WERI-Rb-1 (cell line): ENCODE measurements around the gene PAQR5.

ENCODE experiments used
- DNase-seq: peaks from one replicate; pipeline ENCODE4 v3.0.0-alpha.2; 2020
- H3K27ac ChIP-seq: fragments of 250-450 bp; sonication (Bioruptor Pico); 2 replicates; pipeline ENCODE4 v1.5.1; 2020; ENCODE audit warnings: mild to moderate bottlenecking, moderate library complexity
- H3K27me3 ChIP-seq: fragments of 250-450 bp; sonication (Bioruptor Pico); 2 replicates; pipeline ENCODE4 v1.5.1; 2021; ENCODE audit warnings: mild to moderate bottlenecking, low read depth, moderate library complexity; ENCODE audit not compliant: insufficient read depth, severe bottlenecking
- H3K36me3 ChIP-seq: fragments of 250-450 bp; sonication (Bioruptor Pico); 2 replicates; pipeline ENCODE4 v1.5.1; 2020; ENCODE audit warnings: mild to moderate bottlenecking, moderate library complexity
- H3K4me3 ChIP-seq: 2 replicates; pipeline ENCODE4 v1.5.1; 2011; ENCODE audit warnings: low read depth, mild to moderate bottlenecking, control low read depth, low read length
- H3K9me3 ChIP-seq: fragments of 250-450 bp; sonication (Bioruptor Pico); 2 replicates; pipeline ENCODE4 v1.5.1; 2021; ENCODE audit warnings: mild to moderate bottlenecking, moderate library complexity; ENCODE audit not compliant: severe bottlenecking
- TF ChIP-seq, protein P1 (sequence below): IDR thresholded peaks from 2 replicates; pipeline ENCODE4 v1.5.1; 2011; ENCODE audit warnings: low read depth, mild to moderate bottlenecking, control low read depth, inconsistent platforms, low read length

The PAQR5 gene

DNA sequence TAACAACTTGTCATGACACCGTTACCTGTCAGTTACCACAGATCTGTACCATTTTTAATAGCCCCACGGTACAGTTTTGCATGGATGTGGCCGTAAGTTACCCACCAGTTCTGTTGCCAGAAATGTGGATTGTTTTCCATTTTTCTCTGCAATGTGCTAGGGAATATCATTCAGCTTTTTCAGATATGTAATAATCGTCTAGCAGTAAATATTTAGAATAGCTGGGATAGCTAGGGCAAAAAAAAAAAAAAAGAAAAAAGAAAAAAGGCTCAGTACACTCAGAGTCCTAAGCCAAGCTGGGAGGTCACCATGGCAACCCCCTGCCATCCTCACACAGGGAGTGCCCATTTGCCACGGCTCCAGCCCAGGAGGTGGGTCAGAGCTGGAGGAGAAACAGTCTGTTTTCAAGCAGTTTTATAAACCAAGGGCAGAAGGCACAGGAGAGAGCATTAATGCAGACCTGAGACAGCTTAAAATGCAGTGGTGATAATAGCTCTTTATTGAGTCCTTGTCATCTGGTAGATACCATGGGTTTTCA, 25.2 kb downstream of the PAQR5 start:
- Histone ChIP-seq H3K27me3 (no peaks in the 10 kb centered on the region), H3K9me3 (no peaks in the 10 kb centered on the region), H3K27ac (no peak overlapping the region), H3K36me3 (no peaks in the 10 kb centered on the region), H3K4me3 (no peak overlapping the region)
- TF ChIP-seq, protein P1, sequence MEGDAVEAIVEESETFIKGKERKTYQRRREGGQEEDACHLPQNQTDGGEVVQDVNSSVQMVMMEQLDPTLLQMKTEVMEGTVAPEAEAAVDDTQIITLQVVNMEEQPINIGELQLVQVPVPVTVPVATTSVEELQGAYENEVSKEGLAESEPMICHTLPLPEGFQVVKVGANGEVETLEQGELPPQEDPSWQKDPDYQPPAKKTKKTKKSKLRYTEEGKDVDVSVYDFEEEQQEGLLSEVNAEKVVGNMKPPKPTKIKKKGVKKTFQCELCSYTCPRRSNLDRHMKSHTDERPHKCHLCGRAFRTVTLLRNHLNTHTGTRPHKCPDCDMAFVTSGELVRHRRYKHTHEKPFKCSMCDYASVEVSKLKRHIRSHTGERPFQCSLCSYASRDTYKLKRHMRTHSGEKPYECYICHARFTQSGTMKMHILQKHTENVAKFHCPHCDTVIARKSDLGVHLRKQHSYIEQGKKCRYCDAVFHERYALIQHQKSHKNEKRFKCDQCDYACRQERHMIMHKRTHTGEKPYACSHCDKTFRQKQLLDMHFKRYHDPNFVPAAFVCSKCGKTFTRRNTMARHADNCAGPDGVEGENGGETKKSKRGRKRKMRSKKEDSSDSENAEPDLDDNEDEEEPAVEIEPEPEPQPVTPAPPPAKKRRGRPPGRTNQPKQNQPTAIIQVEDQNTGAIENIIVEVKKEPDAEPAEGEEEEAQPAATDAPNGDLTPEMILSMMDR, result no peak
- DNase-seq, result no peak

GRCh38 chr15:69324565-69324964, 25.9 kb downstream of the PAQR5 start:
- TF ChIP-seq, protein P1, result no peak
- no peaks in the 10 kb centered on the region for H3K9me3 ChIP-seq
- H3K4me3 ChIP-seq, result no peak overlapping the region
- no peaks in the 10 kb centered on the region for H3K27me3 ChIP-seq
- no peak overlapping the region for H3K27ac ChIP-seq
- no peaks in the 10 kb centered on the region for H3K36me3 ChIP-seq
- no peak for DNase-seq

- Histone ChIP-seq H3K36me3 (no peaks in the 10 kb centered on the region), H3K27me3 (no peaks in the 10 kb centered on the region), H3K4me3 (no peak overlapping the region), H3K27ac (no peak overlapping the region), H3K9me3 (no peaks in the 10 kb centered on the region)
- TF ChIP-seq, protein P1, result no peak
- no peak for DNase-seq
Observed at GRCh38 chr15:69325456-69325971, 26.8 kb downstream of the PAQR5 start.

DNA sequence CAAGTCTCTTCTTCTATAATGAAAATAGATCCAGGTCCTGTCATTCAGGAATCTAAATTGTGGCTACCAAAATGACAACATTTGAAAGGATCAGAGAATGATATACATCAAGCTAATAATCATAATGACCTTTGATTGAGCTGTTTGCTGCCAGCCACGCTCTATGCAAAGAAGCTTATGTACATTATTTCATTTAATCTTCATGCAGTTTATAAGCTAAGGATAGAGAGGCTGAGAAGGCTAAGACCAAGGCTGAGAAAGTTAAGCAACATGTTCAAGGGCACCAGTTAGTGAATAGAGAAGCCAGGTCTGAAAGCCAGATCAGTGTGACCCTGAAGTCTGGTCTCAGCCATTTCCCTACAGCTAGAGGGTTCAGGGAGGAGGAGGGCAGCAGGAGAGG, 29.4 kb downstream of the PAQR5 start:
- DNase-seq, result no peak
- H3K27me3 ChIP-seq, result no peaks in the 10 kb centered on the region
- H3K36me3 ChIP-seq, result no peaks in the 10 kb centered on the region
- TF ChIP-seq, protein P1, result no peak
- no peak overlapping the region for H3K4me3 ChIP-seq
- H3K9me3 ChIP-seq, result no peaks in the 10 kb centered on the region
- no peak overlapping the region for H3K27ac ChIP-seq

DNA sequence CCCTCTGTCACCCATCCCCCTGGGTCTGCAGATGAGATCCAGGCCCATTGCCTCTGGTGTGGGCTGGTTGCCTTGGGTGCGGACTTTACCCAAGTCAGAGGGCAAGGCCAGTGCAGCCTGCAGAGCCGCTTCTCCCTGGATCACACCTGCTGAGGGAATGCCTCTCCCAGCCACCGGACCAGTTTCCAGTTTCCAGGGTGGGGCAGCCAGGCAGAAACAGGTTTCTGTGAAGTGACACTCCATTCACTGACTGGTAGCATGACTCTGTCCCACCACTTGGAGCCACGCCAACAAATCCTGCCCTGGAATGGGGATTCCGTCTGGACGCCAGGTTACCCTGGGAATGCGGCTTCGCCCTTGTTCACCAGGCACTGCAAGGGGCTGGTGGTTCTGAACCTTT, 30.0 kb downstream of the PAQR5 start:
- no peaks in the 10 kb centered on the region for H3K27me3 ChIP-seq
- H3K27ac ChIP-seq, result no peak overlapping the region
- TF ChIP-seq, protein P1, result no peak
- no peaks in the 10 kb centered on the region for H3K9me3 ChIP-seq
- no peak overlapping the region for H3K4me3 ChIP-seq
- DNase-seq, result no peak
- H3K36me3 ChIP-seq, result no peaks in the 10 kb centered on the region

GRCh38 chr15:69337138-69337537, 38.4 kb downstream of the PAQR5 start:
- Histone ChIP-seq H3K27ac (no peak overlapping the region), H3K9me3 (no peaks in the 10 kb centered on the region), H3K36me3 (no peaks in the 10 kb centered on the region), H3K4me3 (no peak overlapping the region), H3K27me3 (no peaks in the 10 kb centered on the region)
- TF ChIP-seq, protein P1, result no peak
- no peak for DNase-seq
